H1 (cell line): ENCODE measurements around the gene CPED1. TPM values are rescaled to one million over a fixed set of nuclear protein-coding genes. Genes with fewer than 3 reads are reported as not detected.
"Not testable (repeated sequence)": the region's sequence is repeated elsewhere in the genome, so short reads cannot be mapped to it uniquely, and the experiment has no call there.

Source experiments
- CTCF ChIA-PET: fragments of 300-600 bp; sonication (Branson Sonifier 250); formaldehyde crosslinking; loops from one replicate; lab custom pipeline; 2021; ENCODE audit not compliant: partially characterized antibody; lab: Charles Lee
- POLR2A ChIA-PET: fragments of 300-600 bp; sonication (Branson Sonifier 250); formaldehyde crosslinking; loops from one replicate; lab custom pipeline; 2021; ENCODE audit warnings: inconsistent platforms; ENCODE audit not compliant: partially characterized antibody; lab: Charles Lee
- DNase-seq, 2 experiments: peaks; one replicate each; pipeline versions ENCODE4 v3.0.0 to v3.0.0-alpha.2; 2010 to 2022; ENCODE audit warnings: low spot score in 2 of 2, low read depth in 1 of 2, mixed read lengths in 1 of 2
- FAIRE-seq: peaks from 2 replicates; lab custom pipeline; 2011; peaks lifted over from hg19 to GRCh38; lab: Jason Lieb, UNC
- H2AFZ ChIP-seq: 2 replicates; pipeline ENCODE4 v1.8.1; 2012; ENCODE audit warnings: low read length, inconsistent platforms
- H2AK5ac ChIP-seq: 2 replicates; pipeline ENCODE4 v1.6.1; 2013; ENCODE audit warnings: low read depth, low read length
- H2BK120ac ChIP-seq: replicated peaks from 2 replicates; pipeline ENCODE3; 2013; ENCODE audit warnings: low read depth, low read length, inconsistent platforms
- H2BK12ac ChIP-seq: 2 replicates; pipeline ENCODE4 v1.6.1; 2013; ENCODE audit warnings: low read depth, low read length
- H2BK15ac ChIP-seq: 2 replicates; pipeline ENCODE4 v1.6.1; 2013; ENCODE audit warnings: low read length
- H2BK20ac ChIP-seq: 2 replicates; pipeline ENCODE4 v1.6.1; 2013; ENCODE audit warnings: low read length
- H2BK5ac ChIP-seq: 2 replicates; pipeline ENCODE4 v1.6.1; 2013; ENCODE audit warnings: low read depth, low read length
- H3K14ac ChIP-seq: 2 replicates; pipeline ENCODE4 v1.6.1; 2013; ENCODE audit warnings: inconsistent platforms; ENCODE audit not compliant: insufficient read length
- H3K18ac ChIP-seq: 2 replicates; pipeline ENCODE4 v1.6.1; 2013; ENCODE audit warnings: low read length; ENCODE audit errors: extremely low read depth
- H3K23ac ChIP-seq: 2 replicates; pipeline ENCODE4 v1.6.1; 2013; ENCODE audit warnings: inconsistent platforms; ENCODE audit not compliant: insufficient read length
- H3K23me2 ChIP-seq: 2 replicates; pipeline ENCODE4 v1.6.1; 2013; ENCODE audit warnings: low read depth, low read length
- H3K27ac ChIP-seq: 2 replicates; pipeline ENCODE4 v1.6.1; 2011; ENCODE audit warnings: low read depth, low read length, inconsistent platforms
- H3K27me3 ChIP-seq, 4 experiments: replicated peaks in 1 of 4; 1 replicate in 1 of 4; 2 replicates in 3 of 4; pipeline versions ENCODE4 v1.6.1 to v1.8.1; 2011 to 2013; ENCODE audit warnings: low read length in 3 of 4, mild to moderate bottlenecking in 3 of 4, inconsistent platforms in 2 of 4, mixed read lengths in 2 of 4, moderate library complexity in 1 of 4; ENCODE audit not compliant: control insufficient read depth in 3 of 4, insufficient read depth in 3 of 4; ENCODE audit errors: extremely low read depth in 1 of 4
- H3K36me3 ChIP-seq, 4 experiments: 2 replicates each; pipeline versions ENCODE4 v1.6.1 to v1.8.1; 2011 to 2013; ENCODE audit warnings: mild to moderate bottlenecking in 4 of 4, low read length in 3 of 4, moderate library complexity in 2 of 4, control low read depth in 1 of 4, inconsistent platforms in 1 of 4; ENCODE audit not compliant: insufficient read depth in 4 of 4, control insufficient read depth in 2 of 4
- H3K4ac ChIP-seq: replicated peaks from 2 replicates; pipeline ENCODE3; 2013; ENCODE audit warnings: low read length, low read depth, mixed read lengths, inconsistent platforms; ENCODE audit not compliant: insufficient read length
- H3K4me1 ChIP-seq, 4 experiments: replicated peaks in 1 of 4; 1 replicate in 1 of 4; 2 replicates in 3 of 4; pipeline versions ENCODE4 v1.6.1 to v1.8.1; 2011 to 2013; ENCODE audit warnings: low read length in 3 of 4, inconsistent platforms in 2 of 4, mixed read lengths in 1 of 4; ENCODE audit not compliant: insufficient read depth in 4 of 4, control insufficient read depth in 3 of 4
- H3K4me2 ChIP-seq, 2 experiments: 2 replicates each; pipeline versions ENCODE4 v1.6.1 to v1.8.1; 2011 to 2013; ENCODE audit warnings: low read depth in 2 of 2, low read length in 2 of 2, control low read depth in 1 of 2, inconsistent platforms in 1 of 2, mild to moderate bottlenecking in 1 of 2; ENCODE audit not compliant: insufficient read depth in 1 of 2
- H3K4me3 ChIP-seq, 4 experiments: fragments of 200-600, 300-600 bp in 1 of 4; sonication (generic), shearing (Covaris generic), sonication (Bioruptor Twin) in 1 of 4; 2 replicates each; pipeline versions ENCODE4 v1.5.1 to v1.8.1; 2011 to 2016; ENCODE audit warnings: low read length in 4 of 4, low read depth in 3 of 4, control low read depth in 2 of 4, inconsistent platforms in 2 of 4, mild to moderate bottlenecking in 2 of 4, mixed read lengths in 1 of 4, moderate library complexity in 1 of 4; ENCODE audit not compliant: insufficient read depth in 2 of 4; ENCODE audit errors: extremely low read depth in 1 of 4
- H3K56ac ChIP-seq: replicated peaks from 2 replicates; pipeline ENCODE3; 2013; ENCODE audit warnings: low read depth, mild to moderate bottlenecking, mixed read lengths, low read length, inconsistent platforms; ENCODE audit not compliant: insufficient read length
- H3K79me1 ChIP-seq: 2 replicates; pipeline ENCODE4 v1.6.1; 2013; ENCODE audit warnings: low read depth, low read length, control low read depth
- H3K79me2 ChIP-seq, 2 experiments: 2 replicates each; pipeline versions ENCODE4 v1.6.1 to v1.8.1; 2012 to 2013; ENCODE audit warnings: low read length in 2 of 2, mild to moderate bottlenecking in 2 of 2, inconsistent platforms in 1 of 2; ENCODE audit not compliant: insufficient read depth in 2 of 2, control insufficient read depth in 1 of 2
- H3K9ac ChIP-seq, 4 experiments: replicated peaks in 1 of 4; 1 replicate in 1 of 4; 2 replicates in 3 of 4; pipeline versions ENCODE4 v1.6.1 to v1.8.1; 2011 to 2013; ENCODE audit warnings: low read depth in 3 of 4, low read length in 3 of 4, control low read depth in 2 of 4, mild to moderate bottlenecking in 2 of 4, moderate library complexity in 2 of 4, inconsistent platforms in 1 of 4; ENCODE audit errors: extremely low read depth in 1 of 4
- H3K9me3 ChIP-seq, 2 experiments: 2 replicates each; pipeline versions ENCODE4 v1.6.1 to v1.8.1; 2012 to 2013; ENCODE audit warnings: mild to moderate bottlenecking in 2 of 2, moderate library complexity in 2 of 2, control low read depth in 1 of 2, inconsistent platforms in 1 of 2, low read depth in 1 of 2, low read length in 1 of 2, mixed read lengths in 1 of 2; ENCODE audit not compliant: insufficient read depth in 2 of 2
- H4K20me1 ChIP-seq, 2 experiments: replicated peaks in 1 of 2; 2 replicates each; pipeline versions ENCODE3 to v1.8.1; 2011 to 2013; ENCODE audit warnings: inconsistent platforms in 2 of 2, low read length in 2 of 2, mild to moderate bottlenecking in 1 of 2; ENCODE audit not compliant: insufficient read depth in 2 of 2, control insufficient read depth in 1 of 2
- H4K5ac ChIP-seq: 2 replicates; pipeline ENCODE4 v1.6.1; 2013; ENCODE audit warnings: low read length, low read depth, mixed read lengths, inconsistent platforms; ENCODE audit not compliant: insufficient read length
- H4K8ac ChIP-seq: 2 replicates; pipeline ENCODE4 v1.8.0; 2013; ENCODE audit warnings: mild to moderate bottlenecking, moderate library complexity, low read length, inconsistent platforms; ENCODE audit not compliant: insufficient read depth; ENCODE audit errors: extremely low read depth
- H4K91ac ChIP-seq: replicated peaks from 2 replicates; pipeline ENCODE3; 2013; ENCODE audit warnings: low read length, mixed read lengths, inconsistent platforms; ENCODE audit not compliant: insufficient read length
- MAFK ChIP-seq: IDR thresholded peaks from 2 replicates; pipeline ENCODE4 v1.6.1; 2012; ENCODE audit warnings: low read depth, mild to moderate bottlenecking, improper control_type of control experiment, low read length
- NRF1 ChIP-seq: IDR thresholded peaks from 2 replicates; pipeline ENCODE4 v1.6.1; 2011; ENCODE audit warnings: mild to moderate bottlenecking, low read depth, low read length, improper control_type of control experiment
- WGBS, 2 experiments: shearing (Covaris generic) in 1 of 2; methylation state at CpG; one replicate each; pipeline versions ENCODE4 v1.1.6 to v1.1.7; 2013 to 2015; ENCODE audit warnings: low lambda C conversion rate in 2 of 2, mixed read lengths in 2 of 2, inconsistent platforms in 1 of 2, low coverage in 1 of 2, missing lambda C conversion rate in 1 of 2; ENCODE audit not compliant: insufficient replicate concordance in 2 of 2, insufficient coverage in 1 of 2, insufficient read length in 1 of 2; ENCODE audit errors: extremely low coverage in 1 of 2, missing lambda C conversion rate in 1 of 2; 5-methylcytosine and 5-hydroxymethylcytosine counted together
- polyA plus RNA-seq, 7 experiments: library from polyadenylated mRNA; depleted of rRNA in 3 of 7; stranded (reverse) in 5 of 7; unstranded in 2 of 7; fragments of >200 nt in 5 of 7; fragments of 200-250 nt in 2 of 7; gene quantifications; 1 replicate in 5 of 7; 2 replicates in 1 of 7; 4 replicates in 1 of 7; pipeline versions ENCODE4 v1.2.1 to v1.2.3, GENCODE V29; 2011 to 2013; ENCODE audit warnings: missing spikeins in 2 of 7, mixed read lengths in 2 of 7
- total RNA-seq: library from RNA; stranded (reverse); fragmentation: NEBNext Ultra II Directional; extraction: Animal tissue kit (Norgen Biotek cat#: 25700); gene quantifications from 2 replicates; pipeline ENCODE4 v1.2.1, GENCODE V29; 2021

The CPED1 gene
- total and polyA plus RNA-seq, 2 of the 8 experiments (the other 6 are each of a cell fraction or from before 2014, with no cell fraction given), result 0.08 to 0.39 TPM

DNA sequence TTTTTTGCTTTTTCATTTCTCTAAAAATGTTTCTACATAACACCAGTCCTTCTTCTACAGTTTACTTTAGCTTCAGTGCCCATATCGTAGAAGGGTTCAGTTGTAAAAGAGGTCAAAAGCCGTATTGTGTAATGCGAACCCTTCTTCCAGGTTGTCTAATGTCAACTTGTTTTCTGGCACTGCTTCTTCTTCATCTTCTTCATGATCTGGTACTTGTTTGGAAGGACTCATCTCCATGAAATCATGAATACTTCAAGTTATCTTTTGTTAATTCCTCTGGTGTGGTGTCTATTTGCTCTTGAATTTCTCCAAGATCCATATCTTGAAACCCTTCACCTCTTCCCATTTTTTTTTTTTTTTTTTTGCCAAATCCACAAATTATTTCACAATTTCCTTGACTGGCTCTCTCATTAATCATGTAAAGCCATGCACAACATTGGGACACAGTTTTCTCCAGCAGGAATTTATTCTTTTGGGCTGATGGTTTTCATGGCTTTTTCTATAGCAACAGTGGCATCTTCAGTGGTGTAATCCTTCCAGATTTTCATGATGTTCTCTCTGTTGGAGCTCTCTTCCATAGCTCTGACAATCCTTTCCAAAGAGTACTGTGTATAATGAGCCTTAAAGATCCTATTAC is 85.1 kb downstream of the CPED1 start (continued):
- TF ChIP-seq MAFK (no peak), NRF1 (no peak)

DNA sequence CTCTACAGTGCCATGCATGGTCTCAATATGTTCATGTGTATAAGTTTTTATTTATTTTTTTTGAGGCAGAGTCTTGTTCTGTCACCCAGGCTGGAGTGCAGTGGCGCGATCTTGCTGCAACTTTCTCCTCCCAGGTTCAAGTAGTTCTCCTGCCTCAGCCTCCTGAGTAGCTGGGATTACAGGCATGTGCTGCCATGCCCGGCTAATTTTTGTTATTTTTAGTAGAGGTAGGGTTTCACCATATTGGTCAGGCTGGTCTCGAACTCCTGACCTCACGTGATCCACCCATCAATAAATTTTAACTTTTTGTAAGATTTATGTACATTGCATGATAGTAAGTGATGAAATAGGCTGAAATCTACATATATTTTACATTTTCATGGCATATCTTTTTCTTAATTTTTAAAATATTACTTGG is 86.9 kb downstream of the CPED1 start:
- H2AK5ac ChIP-seq, H4K5ac ChIP-seq, H3K79me2 ChIP-seq, H2BK15ac ChIP-seq, H3K4me3 ChIP-seq, H3K4me1 ChIP-seq, H3K4me2 ChIP-seq, H3K23me2 ChIP-seq, H3K4ac ChIP-seq, H3K9me3 ChIP-seq, H4K20me1 ChIP-seq, H2BK20ac ChIP-seq, H3K9ac ChIP-seq, H2BK5ac ChIP-seq, H3K23ac ChIP-seq, DNase-seq, H3K56ac ChIP-seq, H2AFZ ChIP-seq, H2BK12ac ChIP-seq, H3K36me3 ChIP-seq, H3K18ac ChIP-seq, H3K27ac ChIP-seq, H4K8ac ChIP-seq, FAIRE-seq, H2BK120ac ChIP-seq, H3K14ac ChIP-seq, H3K27me3 ChIP-seq, POLR2A ChIA-PET, H4K91ac ChIP-seq, H3K79me1 ChIP-seq: not testable (repeated sequence)
- WGBS, 2 experiments, result 89% methylated on average over 5 of the region's 5 CpGs; no CpG with 5 or more reads in 1 of the 2 experiments
- CTCF ChIA-PET, result interaction anchor here (0.6 to 9.1 kb wide), 6 partner anchors 9 to 280 kb away, joined by 3 to 139 read pairs (median 5); partner anchors contain the start of gene CPED1
